ENCODE measurements around the gene CHCT1. TPM values are rescaled to one million over a fixed set of nuclear protein-coding genes. Genes with fewer than 3 reads are reported as not detected.
A peak's percentile ranks its signal among the peaks of the same experiment; 100 is the strongest.

CHCT1 gene
- total and polyA plus RNA-seq, 12 donors: 0.44 TPM; not detected in 11

DNA sequence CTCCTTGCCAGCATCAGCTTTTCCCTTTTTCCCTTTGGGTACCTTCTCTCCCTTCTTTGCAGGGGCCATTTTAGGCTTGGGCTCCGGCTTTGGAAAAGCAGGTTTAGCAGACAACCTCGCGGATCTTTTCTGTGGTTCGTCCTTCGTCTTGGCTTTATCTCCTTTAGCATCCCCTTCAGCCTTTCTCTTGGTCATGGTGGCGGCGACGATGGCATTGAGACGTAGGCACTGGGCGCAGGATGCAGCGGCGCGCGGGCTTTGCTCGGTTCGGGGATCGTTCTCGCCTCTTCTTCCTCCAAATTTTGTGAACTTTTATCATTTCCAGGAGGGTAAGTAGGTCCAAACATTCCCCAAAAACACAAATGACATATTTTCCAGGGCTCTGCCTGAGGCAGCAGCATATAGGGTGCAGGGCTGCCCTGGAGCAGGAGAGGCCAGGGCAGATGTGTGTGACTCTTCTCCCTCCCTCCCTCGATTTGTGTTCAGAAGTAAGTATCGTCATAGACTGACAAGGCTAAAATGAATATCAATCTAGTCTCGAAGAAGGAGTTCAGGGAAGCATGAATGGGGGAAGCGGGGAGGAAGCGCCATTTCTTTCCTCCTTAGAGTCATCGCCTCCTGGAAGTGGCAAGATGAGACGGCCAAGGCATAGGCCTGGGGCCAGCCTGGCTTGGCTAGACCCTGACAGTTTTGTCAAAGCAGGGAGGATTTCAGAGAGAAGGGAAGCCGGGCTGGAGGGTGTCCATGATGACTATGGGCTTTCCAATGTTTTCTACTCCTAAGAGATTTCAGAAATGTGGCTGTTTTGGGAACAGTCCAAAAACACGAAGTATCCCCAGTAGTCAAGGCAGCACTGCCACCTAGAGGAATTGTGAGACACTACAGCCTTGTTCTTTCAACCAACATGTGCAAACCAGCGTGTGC is 13.2 kb downstream of the CHCT1 start:
- intact Hi-C loops (cut with DNase I): loop anchor here in 9 of 10 donors (5.0 to 10.0 kb wide), 6 partner anchors 199 to 331 kb away; partner anchors contain the start of gene CA4 (in 3 of the 9)
- H3K36me3 ChIP-seq: no peaks in the 10 kb centered on the region
- peaks cover 0 to 7% (median 0%) of the 10 kb centered on the region in 11 donors for H3K9me3 ChIP-seq
- H3K4me3 ChIP-seq: peak overlapping the region in 3 of 10 donors; percentile 12 to 19 (median 18)
- TF ChIP-seq CTCF (IDR thresholded peaks at IDR 0.05): peak; percentile 83 to 95 (median 92)
- DNase-seq (peak; percentile 48 to 85), ATAC-seq (peak; percentile 71 to 94 (median 88))
- H3K4me1 ChIP-seq: peaks cover 0 to 10% (median 4%) of the 10 kb centered on the region in 9 donors
- 69% methylated on average over 28 of the region's 28 CpGs for WGBS, 2 donors
- peak overlapping the region in 5 of 10 donors; percentile 2 to 57 (median 12) for H3K27ac ChIP-seq
- H3K27me3 ChIP-seq: peaks cover 0 to 6% (median 0%) of the 10 kb centered on the region in 7 donors

DNA sequence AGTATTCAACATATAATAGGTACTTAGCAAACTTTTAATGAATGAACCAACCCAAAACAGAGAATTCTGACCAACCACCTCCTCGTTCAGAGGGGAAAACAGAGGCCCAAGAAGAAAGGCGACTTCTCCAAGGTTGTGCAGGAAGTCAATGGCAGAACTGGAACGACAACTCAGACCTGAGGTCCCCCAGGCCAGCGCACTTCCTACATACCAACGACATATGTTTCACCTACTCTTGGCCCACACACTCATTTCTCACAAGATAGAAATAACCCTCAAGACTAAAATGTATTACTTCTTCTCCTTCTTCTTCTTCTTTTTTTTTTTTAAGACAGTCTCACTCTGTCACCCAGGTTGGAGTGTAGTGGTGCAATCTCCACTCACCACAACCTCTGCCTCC is 14.4 kb downstream of the CHCT1 start:
- WGBS, 2 donors: 61 to 64% methylated on average over 5 of the region's 5 CpGs
- H3K27ac ChIP-seq: no peak overlapping the region
- H3K9me3 ChIP-seq: peaks cover 0 to 7% (median 0%) of the 10 kb centered on the region in 11 donors
- ATAC-seq (no peak), DNase-seq (no peak)
- intact Hi-C loops (cut with DNase I): loop anchor here in 9 of 10 donors (5.0 to 10.0 kb wide), 6 partner anchors 198 to 332 kb away; partner anchors contain the start of gene CA4 (in 3 of the 9)
- H3K27me3 ChIP-seq: peaks cover 0 to 6% (median 0%) of the 10 kb centered on the region in 7 donors
- H3K36me3 ChIP-seq: no peaks in the 10 kb centered on the region
- no peak overlapping the region for H3K4me3 ChIP-seq
- no peak for TF ChIP-seq CTCF (IDR thresholded peaks at IDR 0.05)
- peaks cover 0 to 12% (median 4%) of the 10 kb centered on the region in 9 donors for H3K4me1 ChIP-seq

DNA sequence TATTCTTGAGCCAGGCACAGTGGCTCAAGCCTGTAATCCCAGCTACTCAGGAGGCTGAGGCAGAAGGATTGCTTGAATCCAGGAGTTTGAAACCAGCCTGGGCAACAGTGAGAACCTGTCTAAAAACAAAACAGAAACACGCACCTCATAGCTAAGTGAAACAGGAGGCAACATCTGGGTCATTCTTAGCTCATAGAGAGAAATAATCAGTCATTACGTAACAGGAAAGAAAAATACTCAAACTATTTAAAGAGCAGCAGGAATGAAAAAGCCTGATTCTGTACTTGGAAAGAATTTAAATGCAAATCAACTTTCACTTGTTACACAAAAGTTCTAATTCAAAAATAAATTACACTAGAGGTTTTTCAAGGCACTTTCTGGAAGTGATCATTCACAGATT is 17.2 kb downstream of the CHCT1 start:
- intact Hi-C loops (cut with DNase I): loop anchor here in 9 of 10 donors (5.0 to 10.0 kb wide), 6 partner anchors 195 to 335 kb away; partner anchors contain the start of gene CA4 (in 3 of the 9)
- Histone ChIP-seq H3K27ac (no peak overlapping the region), H3K9me3 (no peaks in the 10 kb centered on the region), H3K4me1 (peaks cover 0 to 33% (median 5%) of the 10 kb centered on the region in 9 donors), H3K27me3 (peaks cover 0 to 6% (median 0%) of the 10 kb centered on the region in 7 donors), H3K36me3 (peaks cover 0 to 12% (median 0%) of the 10 kb centered on the region in 9 donors), H3K4me3 (no peak overlapping the region)
- DNase-seq (no peak), ATAC-seq (no peak)
- WGBS, 2 donors: 30 to 39% methylated on average over 2 of the region's 2 CpGs
- no peak for TF ChIP-seq CTCF (IDR thresholded peaks at IDR 0.05)
